ENCODE data around the gene GPR39. TPM values are rescaled to one million over a fixed set of nuclear protein-coding genes. Genes with fewer than 3 reads are reported as not detected.

The GPR39 gene
- total and polyA plus RNA-seq, 7 donors, result 0.05 to 0.08 TPM; not detected in 5

DNA sequence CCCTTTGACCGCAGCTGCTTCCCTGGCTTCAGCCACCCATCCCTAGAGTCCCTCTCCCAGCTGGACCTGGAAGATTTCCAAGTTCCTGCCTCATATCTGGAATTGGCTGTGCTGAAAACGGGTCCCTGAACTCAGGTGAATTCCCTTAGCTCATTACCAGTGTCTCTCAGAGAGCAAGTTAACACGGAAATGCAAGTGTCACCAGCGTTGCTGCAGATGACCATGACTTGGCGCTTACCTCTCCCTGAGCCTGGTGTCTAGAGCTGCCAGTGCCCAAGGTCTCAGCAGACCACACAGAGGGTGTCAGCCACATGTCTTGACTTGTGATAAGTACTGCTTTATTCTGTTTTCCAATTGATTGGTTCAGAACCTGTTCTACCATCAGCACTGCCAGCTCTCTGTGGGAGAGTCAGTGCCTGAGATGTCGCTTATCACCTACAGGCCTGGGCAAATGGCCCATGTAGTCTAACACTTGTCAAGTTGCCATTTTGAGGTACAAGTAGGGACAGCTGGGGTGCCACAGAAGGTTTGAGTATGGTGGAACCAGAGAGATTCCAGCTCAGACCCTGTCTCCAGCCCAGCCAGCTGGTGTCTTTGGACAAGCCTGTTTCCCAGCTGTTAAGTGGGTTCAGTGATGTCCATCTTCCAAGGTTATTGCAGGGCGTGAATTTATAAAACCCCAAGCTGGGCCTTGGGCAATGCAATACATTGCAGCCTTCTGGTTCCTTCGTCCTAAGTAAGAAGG, 204.7 kb downstream of the GPR39 start:
- Histone ChIP-seq H3K36me3 (ENCODE audit: insufficient read depth in 1 of 2, low read depth in 1 of 2) (no peaks in the 10 kb centered on the region), H3K27me3 (ENCODE audit: insufficient read depth in 3 of 3, low read length in 2 of 3) (peaks cover 0 to 3% (median 0%) of the 10 kb centered on the region in 3 donors), H3K27ac (no peak overlapping the region), H3K9me3 (no peaks in the 10 kb centered on the region), H3K4me3 (no peak overlapping the region), H3K4me1 (no peaks in the 10 kb centered on the region)
- intact Hi-C loops (cut with DNase I), result no loop called here
- DNase-seq, result no peak
- no peak for ATAC-seq
- TF ChIP-seq, protein P1, sequence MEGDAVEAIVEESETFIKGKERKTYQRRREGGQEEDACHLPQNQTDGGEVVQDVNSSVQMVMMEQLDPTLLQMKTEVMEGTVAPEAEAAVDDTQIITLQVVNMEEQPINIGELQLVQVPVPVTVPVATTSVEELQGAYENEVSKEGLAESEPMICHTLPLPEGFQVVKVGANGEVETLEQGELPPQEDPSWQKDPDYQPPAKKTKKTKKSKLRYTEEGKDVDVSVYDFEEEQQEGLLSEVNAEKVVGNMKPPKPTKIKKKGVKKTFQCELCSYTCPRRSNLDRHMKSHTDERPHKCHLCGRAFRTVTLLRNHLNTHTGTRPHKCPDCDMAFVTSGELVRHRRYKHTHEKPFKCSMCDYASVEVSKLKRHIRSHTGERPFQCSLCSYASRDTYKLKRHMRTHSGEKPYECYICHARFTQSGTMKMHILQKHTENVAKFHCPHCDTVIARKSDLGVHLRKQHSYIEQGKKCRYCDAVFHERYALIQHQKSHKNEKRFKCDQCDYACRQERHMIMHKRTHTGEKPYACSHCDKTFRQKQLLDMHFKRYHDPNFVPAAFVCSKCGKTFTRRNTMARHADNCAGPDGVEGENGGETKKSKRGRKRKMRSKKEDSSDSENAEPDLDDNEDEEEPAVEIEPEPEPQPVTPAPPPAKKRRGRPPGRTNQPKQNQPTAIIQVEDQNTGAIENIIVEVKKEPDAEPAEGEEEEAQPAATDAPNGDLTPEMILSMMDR (IDR thresholded peaks at IDR 0.05), result no peak
- 19 to 28% (median 24%) methylated on average over 8 of the region's 8 CpGs for WGBS, 3 donors

GRCh38 chr2:132623096-132623839, 206.7 kb downstream of the GPR39 start:
- H3K4me1 ChIP-seq, result no peaks in the 10 kb centered on the region
- 49 to 71% (median 50%) methylated on average over 9 of the region's 9 CpGs for WGBS, 3 donors
- no peak overlapping the region for H3K27ac ChIP-seq
- H3K9me3 ChIP-seq, result no peaks in the 10 kb centered on the region
- TF ChIP-seq, protein P1 (IDR thresholded peaks at IDR 0.05), result no peak
- intact Hi-C loops (cut with DNase I), result no loop called here
- no peaks in the 10 kb centered on the region for H3K36me3 ChIP-seq (ENCODE audit: insufficient read depth in 1 of 2, low read depth in 1 of 2)
- peaks cover 0 to 3% (median 0%) of the 10 kb centered on the region in 3 donors for H3K27me3 ChIP-seq (ENCODE audit: insufficient read depth in 3 of 3, low read length in 2 of 3)
- DNase-seq (no peak), ATAC-seq (no peak)
- H3K4me3 ChIP-seq, result no peak overlapping the region

- H3K4me3 ChIP-seq, result no peak overlapping the region
- TF ChIP-seq, protein P1 (IDR thresholded peaks at IDR 0.05), result no peak
- 68 to 78% (median 77%) methylated on average over 3 of the region's 3 CpGs for WGBS, 3 donors
- no peaks in the 10 kb centered on the region for H3K4me1 ChIP-seq
- DNase-seq, result no peak
- H3K36me3 ChIP-seq (ENCODE audit: insufficient read depth in 1 of 2, low read depth in 1 of 2), result no peaks in the 10 kb centered on the region
- no peak for ATAC-seq
- intact Hi-C loops (cut with DNase I), result no loop called here
- peaks cover 0 to 3% (median 0%) of the 10 kb centered on the region in 3 donors for H3K27me3 ChIP-seq (ENCODE audit: insufficient read depth in 3 of 3, low read length in 2 of 3)
- no peak overlapping the region for H3K27ac ChIP-seq
- H3K9me3 ChIP-seq, result no peaks in the 10 kb centered on the region
Measured at GRCh38 chr2:132627536-132627935, 210.9 kb downstream of the GPR39 start.

GRCh38 chr2:132632000-132632649, 215.5 kb downstream of the GPR39 start:
- intact Hi-C loops (cut with DNase I), result no loop called here
- H3K27ac ChIP-seq, result no peak overlapping the region
- 25 to 31% (median 25%) methylated on average over 6 of the region's 6 CpGs for WGBS, 3 donors
- ATAC-seq (no peak), DNase-seq (no peak)
- H3K27me3 ChIP-seq (ENCODE audit: insufficient read depth in 3 of 3, low read length in 2 of 3), result no peaks in the 10 kb centered on the region
- H3K4me3 ChIP-seq, result no peak overlapping the region
- H3K9me3 ChIP-seq, result no peaks in the 10 kb centered on the region
- TF ChIP-seq, protein P1 (IDR thresholded peaks at IDR 0.05), result no peak
- H3K36me3 ChIP-seq (ENCODE audit: insufficient read depth in 1 of 2, low read depth in 1 of 2), result no peaks in the 10 kb centered on the region
- H3K4me1 ChIP-seq, result no peaks in the 10 kb centered on the region
